ENCODE measurements around the gene SRL. TPM values are rescaled to one million over a fixed set of nuclear protein-coding genes. Genes with fewer than 3 reads are reported as not detected.

SRL gene
- total and polyA plus RNA-seq, 2 donors (not counting 1 experiment from before 2014, with no cell fraction given) = not detected

GRCh38 chr16:4217204-4218131 lies 24.4 kb downstream of the SRL start:
- CTCF ChIA-PET = no interaction called here
- ATAC-seq (ENCODE audit: low read depth) = no peak

GRCh38 chr16:4216596-4216995 lies 25.3 kb downstream of the SRL start:
- intact Hi-C loops (cut with micrococcal nuclease) = no loop called here
- no peaks in the 10 kb centered on the region for H4K20me1 ChIP-seq (ENCODE audit: control insufficient read depth, insufficient read depth, low read length, poor library complexity, severe bottlenecking)
- H3K9ac ChIP-seq (ENCODE audit: low read length) = no peak overlapping the region
- no peak for DNase-seq
- TF ChIP-seq, protein P1, sequence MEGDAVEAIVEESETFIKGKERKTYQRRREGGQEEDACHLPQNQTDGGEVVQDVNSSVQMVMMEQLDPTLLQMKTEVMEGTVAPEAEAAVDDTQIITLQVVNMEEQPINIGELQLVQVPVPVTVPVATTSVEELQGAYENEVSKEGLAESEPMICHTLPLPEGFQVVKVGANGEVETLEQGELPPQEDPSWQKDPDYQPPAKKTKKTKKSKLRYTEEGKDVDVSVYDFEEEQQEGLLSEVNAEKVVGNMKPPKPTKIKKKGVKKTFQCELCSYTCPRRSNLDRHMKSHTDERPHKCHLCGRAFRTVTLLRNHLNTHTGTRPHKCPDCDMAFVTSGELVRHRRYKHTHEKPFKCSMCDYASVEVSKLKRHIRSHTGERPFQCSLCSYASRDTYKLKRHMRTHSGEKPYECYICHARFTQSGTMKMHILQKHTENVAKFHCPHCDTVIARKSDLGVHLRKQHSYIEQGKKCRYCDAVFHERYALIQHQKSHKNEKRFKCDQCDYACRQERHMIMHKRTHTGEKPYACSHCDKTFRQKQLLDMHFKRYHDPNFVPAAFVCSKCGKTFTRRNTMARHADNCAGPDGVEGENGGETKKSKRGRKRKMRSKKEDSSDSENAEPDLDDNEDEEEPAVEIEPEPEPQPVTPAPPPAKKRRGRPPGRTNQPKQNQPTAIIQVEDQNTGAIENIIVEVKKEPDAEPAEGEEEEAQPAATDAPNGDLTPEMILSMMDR (IDR thresholded peaks at IDR 0.05) = no peak
- TF ChIP-seq EZH2 (IDR thresholded peaks at IDR 0.05; ENCODE audit: borderline replicate concordance, insufficient read depth, low read depth, low read length, poor library complexity, severe bottlenecking) = no peak
- no peak overlapping the region for H3K27ac ChIP-seq (ENCODE audit: low read length in 2 of 2)
- WGBS (ENCODE audit: insufficient coverage) = 94% methylated on average over 5 of the region's 5 CpGs
- H3K27me3 Mint-ChIP-seq = peaks cover 16% of the 10 kb centered on the region
- no peak overlapping the region for H2AFZ ChIP-seq (ENCODE audit: insufficient read depth, low read depth, low read length, poor library complexity, severe bottlenecking)
- H3K4me2 ChIP-seq (replicated peaks; ENCODE audit: low read depth, low read length, poor library complexity, severe bottlenecking) = no peak overlapping the region
- peaks cover 0 to 5% (median 0%) of the 10 kb centered on the region in 4 experiments for H3K27me3 ChIP-seq (replicated peaks in 1 of 4; ENCODE audit: control extremely low read depth in 1 of 4, control insufficient read depth in 3 of 4, insufficient read depth in 4 of 4, low read length in 3 of 4)
- no peaks in the 10 kb centered on the region for H3K4me1 Mint-ChIP-seq
- ChIA-PET CTCF (no interaction called here), POLR2A (no interaction called here)
- H3K9me3 Mint-ChIP-seq (ENCODE audit: insufficient read depth) = no peaks in the 10 kb centered on the region
- H3K79me2 ChIP-seq (ENCODE audit: control insufficient read depth, insufficient read depth, low read length) = no peaks in the 10 kb centered on the region
- ATAC-seq (ENCODE audit: low read depth) = no peak
- no peak overlapping the region for H3K4me3 ChIP-seq (ENCODE audit: control extremely low read depth in 1 of 5, extremely low read depth in 1 of 5, insufficient read depth in 1 of 5, low read depth in 2 of 5, low read length in 4 of 5)
- no peaks in the 10 kb centered on the region for H3K4me1 ChIP-seq (ENCODE audit: control insufficient read depth in 2 of 2, insufficient read depth in 2 of 2, low read length in 2 of 2)
- H3K4me3 Mint-ChIP-seq = no peak overlapping the region
- no peaks in the 10 kb centered on the region for H3K9me3 ChIP-seq (ENCODE audit: control extremely low read depth in 1 of 3, control insufficient read depth in 2 of 3, insufficient read depth in 1 of 3, low read length in 2 of 3)
- no peaks in the 10 kb centered on the region for H3K36me3 ChIP-seq (replicated peaks in 1 of 2; ENCODE audit: control extremely low read depth in 1 of 2, control insufficient read depth in 1 of 2, extremely low read depth in 1 of 2, insufficient read depth in 2 of 2, low read length in 1 of 2)
- no peak overlapping the region for H3K27ac Mint-ChIP-seq

More at GRCh38 chr16:4217204-4218131, 24.4 kb downstream of the SRL start:
- Histone ChIP-seq H3K79me2 (ENCODE audit: control insufficient read depth, insufficient read depth, low read length) (no peaks in the 10 kb centered on the region), H3K4me3 (ENCODE audit: control extremely low read depth in 1 of 5, extremely low read depth in 1 of 5, insufficient read depth in 1 of 5, low read depth in 2 of 5, low read length in 4 of 5) (no peak overlapping the region), H3K4me1 (ENCODE audit: control insufficient read depth in 2 of 2, insufficient read depth in 2 of 2, low read length in 2 of 2) (no peaks in the 10 kb centered on the region), H3K36me3 (replicated peaks in 1 of 2; ENCODE audit: control extremely low read depth in 1 of 2, control insufficient read depth in 1 of 2, extremely low read depth in 1 of 2, insufficient read depth in 2 of 2, low read length in 1 of 2) (no peaks in the 10 kb centered on the region), H3K9ac (ENCODE audit: low read length) (no peak overlapping the region), H3K27me3 (replicated peaks in 1 of 4; ENCODE audit: control extremely low read depth in 1 of 4, control insufficient read depth in 3 of 4, insufficient read depth in 4 of 4, low read length in 3 of 4) (peaks cover 0 to 5% (median 0%) of the 10 kb centered on the region in 4 experiments), H2AFZ (ENCODE audit: insufficient read depth, low read depth, low read length, poor library complexity, severe bottlenecking) (no peak overlapping the region), H3K4me2 (replicated peaks; ENCODE audit: low read depth, low read length, poor library complexity, severe bottlenecking) (no peak overlapping the region), H3K9me3 (ENCODE audit: control extremely low read depth in 1 of 3, control insufficient read depth in 2 of 3, insufficient read depth in 1 of 3, low read length in 2 of 3) (no peaks in the 10 kb centered on the region), H3K27ac (ENCODE audit: low read length in 2 of 2) (no peak overlapping the region), H4K20me1 (ENCODE audit: control insufficient read depth, insufficient read depth, low read length, poor library complexity, severe bottlenecking) (no peaks in the 10 kb centered on the region)
- intact Hi-C loops (cut with micrococcal nuclease) = no loop called here
- TF ChIP-seq, protein P1 (IDR thresholded peaks at IDR 0.05) = no peak
- TF ChIP-seq EZH2 (IDR thresholded peaks at IDR 0.05; ENCODE audit: borderline replicate concordance, insufficient read depth, low read depth, low read length, poor library complexity, severe bottlenecking) = no peak
- no peaks in the 10 kb centered on the region for H3K4me1 Mint-ChIP-seq
- H3K27me3 Mint-ChIP-seq = peaks cover 20% of the 10 kb centered on the region
- H3K9me3 Mint-ChIP-seq (ENCODE audit: insufficient read depth) = no peaks in the 10 kb centered on the region
- POLR2A ChIA-PET = no interaction called here
- no peak for DNase-seq
- H3K27ac Mint-ChIP-seq = no peak overlapping the region
- H3K4me3 Mint-ChIP-seq = no peak overlapping the region
- WGBS (ENCODE audit: insufficient coverage) = 90% methylated on average over 18 of the region's 20 CpGs
